ENCODE measurements around the gene CCDC40. TPM values are rescaled to one million over a fixed set of nuclear protein-coding genes. Genes with fewer than 3 reads are reported as not detected.
A peak's percentile ranks its signal among the peaks of the same experiment; 100 is the strongest.

The CCDC40 gene
- total and polyA plus RNA-seq, 2 of the 13 experiments (the other 11 are each of a cell fraction or from before 2014, with no cell fraction given): 4.1 to 5.5 TPM

GRCh38 chr17:80082403-80083135 lies 46.1 kb downstream of the CCDC40 start (continued):
- TF ChIP-seq SALL2 (CRISPR knock-in tag; IDR thresholded peaks at IDR 0.05) (no peak), ZNF281 (CRISPR knock-in tag; IDR thresholded peaks at IDR 0.05; ENCODE audit: borderline replicate concordance) (no peak), SOX13 (IDR thresholded peaks at IDR 0.05) (no peak), SOX13 (CRISPR knock-in tag; conservative IDR thresholded peaks at IDR 0.05 in 1 of 2, IDR thresholded peaks at IDR 0.05 in 1 of 2) (0 out of 4 replicates have a peak, but pooled peaks of 1 of the 2 experiments have one; percentile 4), CTCF (CRISPR knock-in tag; IDR thresholded peaks at IDR 0.05) (peak; percentile 89), HBP1 (CRISPR knock-in tag; IDR thresholded peaks at IDR 0.05; ENCODE audit: low read depth) (no peak), ZNF142 (CRISPR knock-in tag; IDR thresholded peaks at IDR 0.05) (no peak), MTA1 (CRISPR knock-in tag; IDR thresholded peaks at IDR 0.05; ENCODE audit: borderline replicate concordance) (peak; percentile 43; the same call in 1 of the 2 replicates), SOX6 (IDR thresholded peaks at IDR 0.05) (no peak), SOX6 (CRISPR knock-in tag; IDR thresholded peaks at IDR 0.05) (no peak), SMC3 (IDR thresholded peaks at IDR 0.05; ENCODE audit: low read length) (peak; percentile 70), ZNF607 (CRISPR knock-in tag; IDR thresholded peaks at IDR 0.05; ENCODE audit: borderline replicate concordance) (no peak), BCL3 (CRISPR knock-in tag; IDR thresholded peaks at IDR 0.05) (peak; percentile 54; the same call in 1 of the 2 replicates), HOXA5 (CRISPR knock-in tag; IDR thresholded peaks at IDR 0.05) (0 out of 2 replicates have a peak, but pooled peaks have one; percentile 30), XRCC5 (optimal IDR thresholded peaks at IDR 0.05; ENCODE audit: low read length) (peak; percentile 23)
